Activated naive CD8-positive, alpha-beta T cell treated with anti-CD3 and anti-CD28 coated beads for 36 hours (primary cell): Measurements from ENCODE around the gene SPP1. TPM values are rescaled to one million over a fixed set of nuclear protein-coding genes. Genes with fewer than 3 reads are reported as not detected.

Experiments used
- DNase-seq: peaks from one replicate; pipeline ENCODE4 v3.0.0; 2021
- H3K27ac Mint-ChIP-seq: one replicate; pipeline ENCODE4 v1.8.0; 2022; ENCODE audit warnings: mild to moderate bottlenecking, moderate library complexity, mixed read lengths
- H3K27me3 Mint-ChIP-seq: one replicate; pipeline ENCODE4 v1.8.0; 2022; ENCODE audit warnings: mild to moderate bottlenecking, mixed read lengths
- H3K36me3 Mint-ChIP-seq: one replicate; pipeline ENCODE4 v1.8.0; 2021; ENCODE audit warnings: mild to moderate bottlenecking, mixed read lengths
- H3K4me1 Mint-ChIP-seq: one replicate; pipeline ENCODE4 v1.8.0; 2021; ENCODE audit warnings: mixed read lengths
- H3K4me3 Mint-ChIP-seq: one replicate; pipeline ENCODE4 v1.8.0; 2022; ENCODE audit warnings: mild to moderate bottlenecking, moderate library complexity, mixed read lengths
- H3K9me3 Mint-ChIP-seq: one replicate; pipeline ENCODE4 v1.8.0; 2022; ENCODE audit warnings: mixed read lengths
- total RNA-seq, 2 experiments: library from RNA; stranded (reverse); gene quantifications; one replicate each; pipeline ENCODE4 v1.2.3, GENCODE V29; 2021

The SPP1 gene
- total RNA-seq, 2 experiments from 2014 or later, result 0.32 TPM; not detected in 1

GRCh38 chr4:87944967-87945366 lies 30.5 kb upstream of the SPP1 start:
- Mint-ChIP-seq H3K9me3 (no peaks in the 10 kb centered on the region), H3K36me3 (no peaks in the 10 kb centered on the region), H3K27me3 (no peaks in the 10 kb centered on the region), H3K4me1 (no peaks in the 10 kb centered on the region), H3K27ac (no peak overlapping the region), H3K4me3 (no peak overlapping the region)
- no peak for DNase-seq

- Mint-ChIP-seq H3K9me3 (no peaks in the 10 kb centered on the region), H3K27ac (no peak overlapping the region), H3K4me3 (no peak overlapping the region), H3K4me1 (no peaks in the 10 kb centered on the region), H3K27me3 (no peaks in the 10 kb centered on the region), H3K36me3 (no peaks in the 10 kb centered on the region)
- no peak for DNase-seq
Measured at GRCh38 chr4:87946766-87947165, 28.7 kb upstream of the SPP1 start.

- Mint-ChIP-seq H3K27me3 (no peaks in the 10 kb centered on the region), H3K27ac (no peak overlapping the region), H3K9me3 (no peaks in the 10 kb centered on the region), H3K4me3 (no peak overlapping the region), H3K36me3 (no peaks in the 10 kb centered on the region), H3K4me1 (no peaks in the 10 kb centered on the region)
- no peak for DNase-seq
Measured at GRCh38 chr4:87947381-87948160, 27.9 kb upstream of the SPP1 start.

GRCh38 chr4:87949961-87950360 lies 25.6 kb upstream of the SPP1 start:
- H3K4me3 Mint-ChIP-seq, result no peak overlapping the region
- no peaks in the 10 kb centered on the region for H3K36me3 Mint-ChIP-seq
- no peak overlapping the region for H3K27ac Mint-ChIP-seq
- no peak for DNase-seq
- H3K9me3 Mint-ChIP-seq, result no peaks in the 10 kb centered on the region
- no peaks in the 10 kb centered on the region for H3K27me3 Mint-ChIP-seq
- H3K4me1 Mint-ChIP-seq, result no peaks in the 10 kb centered on the region

- no peaks in the 10 kb centered on the region for H3K27me3 Mint-ChIP-seq
- no peaks in the 10 kb centered on the region for H3K4me1 Mint-ChIP-seq
- no peaks in the 10 kb centered on the region for H3K9me3 Mint-ChIP-seq
- no peak overlapping the region for H3K4me3 Mint-ChIP-seq
- H3K36me3 Mint-ChIP-seq, result no peaks in the 10 kb centered on the region
- no peak for DNase-seq
- H3K27ac Mint-ChIP-seq, result no peak overlapping the region
Measured at GRCh38 chr4:87950493-87950892, 25.0 kb upstream of the SPP1 start.

- no peaks in the 10 kb centered on the region for H3K4me1 Mint-ChIP-seq
- no peaks in the 10 kb centered on the region for H3K36me3 Mint-ChIP-seq
- DNase-seq, result no peak
- H3K9me3 Mint-ChIP-seq, result no peaks in the 10 kb centered on the region
- H3K4me3 Mint-ChIP-seq, result no peak overlapping the region
- no peak overlapping the region for H3K27ac Mint-ChIP-seq
- H3K27me3 Mint-ChIP-seq, result no peaks in the 10 kb centered on the region
Measured at GRCh38 chr4:87950936-87951511, 24.5 kb upstream of the SPP1 start.

- Mint-ChIP-seq H3K4me1 (no peaks in the 10 kb centered on the region), H3K9me3 (no peaks in the 10 kb centered on the region), H3K27me3 (no peaks in the 10 kb centered on the region), H3K36me3 (no peaks in the 10 kb centered on the region), H3K4me3 (no peak overlapping the region), H3K27ac (no peak overlapping the region)
- DNase-seq, result no peak
Measured at GRCh38 chr4:87953826-87954225, 21.7 kb upstream of the SPP1 start.

- H3K4me1 Mint-ChIP-seq, result no peaks in the 10 kb centered on the region
- no peaks in the 10 kb centered on the region for H3K27me3 Mint-ChIP-seq
- H3K9me3 Mint-ChIP-seq, result no peaks in the 10 kb centered on the region
- DNase-seq, result no peak
- H3K36me3 Mint-ChIP-seq, result no peaks in the 10 kb centered on the region
- H3K4me3 Mint-ChIP-seq, result no peak overlapping the region
- no peak overlapping the region for H3K27ac Mint-ChIP-seq
Measured at GRCh38 chr4:87956501-87956900, 19.0 kb upstream of the SPP1 start.

GRCh38 chr4:87957061-87957460 lies 18.5 kb upstream of the SPP1 start:
- Mint-ChIP-seq H3K4me3 (no peak overlapping the region), H3K9me3 (no peaks in the 10 kb centered on the region), H3K27me3 (no peaks in the 10 kb centered on the region), H3K4me1 (no peaks in the 10 kb centered on the region), H3K27ac (no peak overlapping the region), H3K36me3 (no peaks in the 10 kb centered on the region)
- no peak for DNase-seq

- no peaks in the 10 kb centered on the region for H3K27me3 Mint-ChIP-seq
- no peaks in the 10 kb centered on the region for H3K36me3 Mint-ChIP-seq
- H3K4me3 Mint-ChIP-seq, result no peak overlapping the region
- no peak overlapping the region for H3K27ac Mint-ChIP-seq
- H3K4me1 Mint-ChIP-seq, result no peaks in the 10 kb centered on the region
- no peaks in the 10 kb centered on the region for H3K9me3 Mint-ChIP-seq
- no peak for DNase-seq
Measured at GRCh38 chr4:87961993-87962392, 13.5 kb upstream of the SPP1 start.

- Mint-ChIP-seq H3K27me3 (peaks cover 3% of the 10 kb centered on the region), H3K27ac (no peak overlapping the region), H3K9me3 (no peaks in the 10 kb centered on the region), H3K36me3 (no peaks in the 10 kb centered on the region), H3K4me1 (no peaks in the 10 kb centered on the region), H3K4me3 (no peak overlapping the region)
- DNase-seq, result no peak
Measured at GRCh38 chr4:87962398-87963146, 12.9 kb upstream of the SPP1 start.

- H3K27me3 Mint-ChIP-seq, result peaks cover 16% of the 10 kb centered on the region
- no peaks in the 10 kb centered on the region for H3K36me3 Mint-ChIP-seq
- no peak for DNase-seq
- H3K4me1 Mint-ChIP-seq, result no peaks in the 10 kb centered on the region
- H3K9me3 Mint-ChIP-seq, result no peaks in the 10 kb centered on the region
- H3K4me3 Mint-ChIP-seq, result no peak overlapping the region
- H3K27ac Mint-ChIP-seq, result no peak overlapping the region
Measured at GRCh38 chr4:87965501-87965975, 10.0 kb upstream of the SPP1 start.

- Mint-ChIP-seq H3K4me3 (no peak overlapping the region), H3K27me3 (peaks cover 17% of the 10 kb centered on the region), H3K27ac (no peak overlapping the region), H3K4me1 (no peaks in the 10 kb centered on the region), H3K36me3 (no peaks in the 10 kb centered on the region), H3K9me3 (no peaks in the 10 kb centered on the region)
- no peak for DNase-seq
Measured at GRCh38 chr4:87966095-87966496, 9.4 kb upstream of the SPP1 start.

GRCh38 chr4:87967193-87967592 lies 8.3 kb upstream of the SPP1 start:
- H3K4me1 Mint-ChIP-seq, result no peaks in the 10 kb centered on the region
- no peak overlapping the region for H3K27ac Mint-ChIP-seq
- H3K4me3 Mint-ChIP-seq, result no peak overlapping the region
- peaks cover 25% of the 10 kb centered on the region for H3K27me3 Mint-ChIP-seq
- no peaks in the 10 kb centered on the region for H3K36me3 Mint-ChIP-seq
- no peaks in the 10 kb centered on the region for H3K9me3 Mint-ChIP-seq
- no peak for DNase-seq

GRCh38 chr4:87970121-87970520 lies 5.4 kb upstream of the SPP1 start:
- Mint-ChIP-seq H3K27me3 (peaks cover 46% of the 10 kb centered on the region), H3K27ac (no peak overlapping the region), H3K9me3 (no peaks in the 10 kb centered on the region), H3K36me3 (no peaks in the 10 kb centered on the region), H3K4me1 (peaks cover 5% of the 10 kb centered on the region), H3K4me3 (no peak overlapping the region)
- DNase-seq, result no peak
